ENCODE results near the gene RITA1.
A peak's percentile ranks its signal among the peaks of the same experiment; 100 is the strongest.

RITA1 gene

DNA sequence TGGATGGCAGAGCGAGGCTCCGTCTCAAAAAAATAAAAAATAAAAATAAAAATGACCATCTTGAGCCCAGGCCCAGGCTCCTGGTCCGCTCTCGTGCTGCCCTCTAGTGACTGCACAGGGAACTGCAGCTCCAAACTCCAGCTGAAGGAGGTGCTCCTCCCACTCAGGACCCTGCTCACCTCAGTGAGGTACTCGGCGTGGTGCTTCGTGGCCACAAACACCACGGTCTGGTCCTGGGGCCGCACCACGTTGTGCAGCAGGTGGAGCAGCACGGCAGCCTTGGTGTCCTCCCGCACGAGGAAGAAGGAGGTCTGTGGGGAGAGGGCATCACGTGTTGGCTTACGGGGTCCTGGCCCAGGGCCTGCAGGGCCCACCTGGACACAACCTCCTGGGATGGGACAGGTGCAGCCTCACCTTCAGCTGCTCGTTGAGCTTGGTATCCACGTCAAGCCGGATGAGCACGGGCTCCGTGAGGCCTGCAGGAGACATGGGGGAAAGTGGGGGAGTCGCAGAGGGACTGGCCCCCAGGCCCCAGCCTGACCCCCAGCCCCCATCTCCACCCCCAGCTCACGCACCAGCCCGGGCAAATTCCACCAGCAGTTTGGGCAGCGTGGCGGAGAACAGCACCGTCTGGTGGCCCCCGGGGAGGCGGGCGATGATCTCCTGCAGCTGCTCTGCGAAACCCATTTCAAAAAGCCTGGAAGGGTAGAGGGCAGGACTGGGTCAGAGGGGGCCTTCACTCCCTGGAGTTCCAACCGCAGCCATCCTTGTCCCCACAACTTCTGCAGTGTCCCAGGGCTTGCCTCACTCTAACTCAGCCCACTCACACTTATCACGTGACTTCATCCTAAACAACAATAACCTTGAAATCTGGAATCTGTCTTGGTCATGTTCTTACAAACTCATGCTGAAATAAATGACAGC is 10.8 kb upstream of the RITA1 start:
- DNase-seq (ENCODE audit: low spot score) = peak; percentile 73

GRCh38 chr12:113179023-113179422 is 6.5 kb upstream of the RITA1 start:
- no peak for DNase-seq (ENCODE audit: low spot score)

GRCh38 chr12:113180333-113180732 is 5.2 kb upstream of the RITA1 start:
- no peak for DNase-seq (ENCODE audit: low spot score)

DNA sequence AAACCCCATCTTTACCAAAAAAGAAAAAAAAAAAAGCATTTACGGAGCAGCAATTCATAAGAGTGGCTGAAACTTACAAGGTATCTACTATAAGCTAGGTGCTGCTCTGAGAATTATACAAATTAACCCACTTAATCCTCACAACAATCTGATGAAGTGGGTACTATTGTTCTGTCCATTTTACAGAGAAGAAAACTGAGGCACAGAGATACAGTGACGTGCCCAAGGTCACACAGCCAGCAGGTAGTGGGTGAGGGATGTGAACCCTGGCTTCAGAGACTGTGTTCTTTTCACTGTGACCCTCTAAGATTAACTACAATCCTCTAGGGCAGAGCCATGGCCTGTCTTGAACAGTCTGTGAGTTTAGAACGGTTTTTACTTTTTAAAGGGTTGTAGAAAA is 3.5 kb upstream of the RITA1 start:
- no peak for DNase-seq (ENCODE audit: low spot score)

DNA sequence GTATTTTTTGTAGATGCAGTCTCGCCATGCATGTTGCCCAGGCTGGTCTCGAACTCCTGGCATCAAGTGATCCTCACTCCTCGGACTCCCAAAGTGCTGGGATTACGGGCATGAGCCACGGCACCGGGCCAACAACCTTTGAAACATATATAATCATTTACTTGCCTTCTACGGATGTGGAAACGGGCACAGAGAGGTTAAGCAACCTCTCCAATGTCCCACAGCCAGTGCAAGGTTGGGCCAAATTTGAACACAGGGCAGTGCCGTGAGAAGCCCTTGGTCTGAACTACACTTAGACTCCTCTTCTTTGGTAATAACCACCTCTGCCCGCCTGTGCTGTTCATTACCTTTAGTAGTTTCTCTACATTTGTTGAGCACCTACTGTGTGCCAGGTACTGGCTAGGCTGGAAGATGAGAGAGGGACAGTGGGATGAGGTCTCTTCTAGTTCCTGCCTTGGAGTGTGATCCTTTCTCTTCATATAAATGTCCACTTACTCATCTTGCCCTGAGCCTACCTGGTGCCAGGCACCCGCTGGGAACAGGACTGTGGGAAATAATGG is 2.4 kb upstream of the RITA1 start:
- no peak for DNase-seq (ENCODE audit: low spot score)

DNA sequence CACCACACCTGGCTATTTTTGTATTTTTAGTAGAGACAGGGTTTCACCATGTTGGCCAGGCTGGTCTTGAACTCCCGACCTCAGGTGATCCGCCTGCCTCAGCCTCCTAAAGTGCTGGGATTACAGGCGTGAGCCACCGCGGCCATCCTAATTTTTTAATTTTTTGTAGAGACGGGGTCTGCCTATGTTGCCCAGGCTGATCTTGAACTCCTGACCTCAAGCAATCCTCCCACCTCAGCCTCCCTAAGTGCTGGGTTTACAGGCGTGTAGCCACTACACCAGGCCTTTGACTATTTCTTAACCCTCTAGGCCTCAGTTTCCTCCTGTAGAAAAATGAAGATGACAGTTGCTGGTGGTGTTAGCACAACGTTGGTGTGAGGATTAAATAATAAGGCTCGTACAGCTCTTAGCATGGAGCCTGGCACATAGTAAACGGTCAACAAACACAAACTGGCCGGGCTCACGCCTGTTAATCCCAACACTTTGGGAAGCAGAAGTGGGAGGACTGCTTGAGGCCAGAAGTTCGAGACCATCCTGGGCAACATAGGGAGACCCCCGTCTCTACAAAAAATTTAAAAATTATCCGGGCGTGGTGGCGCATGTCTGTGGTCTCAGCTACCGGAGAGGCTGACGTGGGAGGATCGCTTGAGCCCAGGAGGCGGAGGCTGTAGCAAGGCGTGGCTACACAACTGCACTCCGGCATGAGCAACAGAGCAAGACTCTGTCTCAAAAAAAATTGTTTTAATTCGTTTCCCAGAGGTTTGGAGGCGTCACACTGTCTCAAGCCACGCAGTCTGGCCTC is 1.2 kb upstream of the RITA1 start:
- no peak for DNase-seq (ENCODE audit: low spot score)

DNA sequence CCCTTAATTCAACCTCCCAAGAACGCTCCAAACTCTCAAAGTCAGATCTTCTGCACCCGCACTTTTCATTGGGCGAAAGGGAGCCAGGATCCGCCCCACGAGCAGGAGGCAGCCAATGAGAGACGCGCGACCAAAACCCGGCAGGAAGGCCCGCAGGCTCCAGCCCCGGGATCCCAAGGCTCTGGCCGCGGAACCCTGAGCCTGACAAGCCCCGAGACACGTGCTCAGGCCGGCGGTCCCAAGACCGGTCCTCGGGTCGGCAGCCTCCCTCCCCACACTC is 681 bp upstream of the RITA1 start:
- peak; percentile 89 for DNase-seq (ENCODE audit: low spot score)

DNA sequence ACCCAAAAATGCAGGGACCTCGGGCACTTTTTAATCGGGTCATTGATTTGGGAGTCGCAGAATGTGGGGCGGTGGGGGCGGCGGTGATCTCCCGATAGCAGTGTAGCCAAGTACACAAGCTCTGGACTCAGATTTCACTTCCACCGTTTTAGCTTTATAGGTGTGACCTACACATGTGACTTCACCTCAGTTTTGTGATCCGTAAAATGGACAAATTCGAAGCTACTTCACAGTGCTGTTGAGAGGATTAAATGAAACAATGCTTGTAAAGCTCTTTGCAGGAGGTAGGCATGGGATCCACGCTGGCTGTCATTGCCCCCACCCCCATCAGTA is 478 bp downstream of the RITA1 start:
- peak; percentile 32 for DNase-seq (ENCODE audit: low spot score)

GRCh38 chr12:113186666-113187325 is 1.3 kb downstream of the RITA1 start:
- DNase-seq (ENCODE audit: low spot score) = no peak

DNA sequence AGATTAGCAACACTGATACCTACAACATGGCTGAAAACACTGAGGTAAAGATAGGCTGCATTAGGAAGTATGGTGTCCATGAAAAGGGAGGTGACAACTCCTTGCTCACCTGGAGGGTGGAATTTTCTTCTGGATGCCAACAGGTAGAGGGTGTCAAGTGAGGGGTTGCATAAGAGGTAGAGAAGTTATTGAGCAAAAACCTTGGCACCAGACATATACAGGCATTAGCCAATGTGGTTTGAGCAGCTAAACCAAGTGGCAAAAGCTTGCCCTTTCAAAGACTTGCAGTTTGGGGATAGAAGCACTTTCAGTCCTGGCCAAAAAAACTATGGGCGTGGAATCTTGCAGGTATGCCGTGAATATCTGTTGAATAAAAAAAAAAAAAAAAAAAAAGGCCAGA is 3.8 kb downstream of the RITA1 start:
- no peak for DNase-seq (ENCODE audit: low spot score)

DNA sequence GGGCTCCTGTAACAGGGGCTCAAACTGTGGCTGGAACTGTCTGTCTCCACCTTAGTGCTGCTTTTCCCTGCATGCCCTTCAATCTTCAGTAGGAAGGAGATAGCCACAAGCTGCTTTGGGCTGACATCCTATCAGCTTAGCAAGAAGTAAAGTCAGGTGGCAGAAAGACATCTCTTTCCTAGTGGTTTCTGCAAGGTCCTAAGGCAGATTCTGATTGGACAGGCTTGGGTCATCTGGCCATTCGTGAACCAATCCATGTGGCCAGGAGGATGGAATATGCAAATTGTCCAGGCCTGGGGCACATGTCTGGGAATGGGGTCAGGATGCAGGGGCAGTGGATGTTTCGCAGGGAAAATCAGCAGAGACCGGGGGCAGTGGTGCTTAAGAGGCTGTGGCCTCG is 5.2 kb downstream of the RITA1 start:
- DNase-seq (ENCODE audit: low spot score) = peak; percentile 78

DNA sequence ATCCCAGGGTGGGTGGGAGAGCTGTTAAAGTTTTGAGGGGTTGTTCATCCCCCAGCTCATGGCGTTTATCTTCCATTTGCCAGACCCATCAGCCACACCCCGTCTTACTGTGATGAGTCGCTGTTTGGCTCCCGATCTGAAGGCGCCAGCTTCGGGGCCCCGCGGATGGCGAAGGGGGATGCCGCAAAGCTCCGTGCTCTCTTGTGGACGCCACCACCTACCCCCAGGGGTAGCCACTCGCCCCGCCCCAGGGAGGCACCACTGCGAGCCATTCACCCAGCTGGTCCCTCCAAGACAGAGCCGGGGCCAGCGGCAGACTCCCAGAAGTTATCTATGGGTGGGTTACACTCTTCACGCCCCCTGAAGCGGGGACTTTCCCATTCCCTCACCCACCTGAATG is 5.7 kb downstream of the RITA1 start:
- no peak for DNase-seq (ENCODE audit: low spot score)

DNA sequence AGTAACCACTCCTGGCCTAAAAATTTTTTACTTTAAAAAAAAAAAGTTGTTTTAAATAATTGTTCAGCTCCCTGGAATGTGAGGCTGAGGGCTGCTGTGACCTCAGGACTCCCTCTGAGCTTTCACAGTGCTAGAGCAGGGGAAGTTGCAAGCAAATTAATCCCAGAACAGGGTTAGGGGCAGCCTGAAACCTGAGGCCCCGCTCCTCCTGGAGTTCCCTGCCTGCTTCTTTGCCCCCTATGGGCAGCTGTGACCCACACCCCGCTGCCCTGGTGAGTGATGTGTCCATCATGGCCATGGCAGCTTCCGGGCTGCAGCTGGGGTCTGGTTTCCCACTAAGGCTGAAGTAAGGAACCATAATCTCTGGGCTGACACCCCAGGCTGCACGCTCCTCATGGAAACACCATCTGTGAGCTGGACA is 9.5 kb downstream of the RITA1 start:
- DNase-seq (ENCODE audit: low spot score) = no peak

DNA sequence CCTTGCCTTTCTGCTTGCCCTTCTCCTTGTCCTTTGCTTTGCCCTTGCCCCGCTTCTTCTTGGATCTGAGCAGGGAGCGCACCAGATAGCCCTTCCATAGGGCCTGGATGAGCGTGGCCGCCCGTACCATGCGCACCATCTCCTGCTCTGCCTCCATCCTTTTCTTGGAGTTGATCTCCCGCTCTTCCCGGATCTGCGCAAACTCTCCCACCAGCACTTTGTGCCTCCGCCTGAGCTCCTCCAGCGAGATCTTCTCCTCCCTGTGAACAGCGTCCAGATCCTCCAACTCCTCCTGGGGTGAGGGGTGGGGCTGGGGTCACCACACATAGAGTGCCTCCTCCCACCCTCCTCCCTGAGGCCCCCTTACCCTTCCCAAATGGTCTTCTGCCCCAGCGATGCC is 10.1 kb downstream of the RITA1 start:
- DNase-seq (ENCODE audit: low spot score) = no peak

GRCh38 chr12:113196582-113196981 is 11.1 kb downstream of the RITA1 start:
- DNase-seq (ENCODE audit: low spot score) = no peak

GRCh38 chr12:113196990-113197389 is 11.5 kb downstream of the RITA1 start:
- peak; percentile 86 for DNase-seq (ENCODE audit: low spot score)

DNA sequence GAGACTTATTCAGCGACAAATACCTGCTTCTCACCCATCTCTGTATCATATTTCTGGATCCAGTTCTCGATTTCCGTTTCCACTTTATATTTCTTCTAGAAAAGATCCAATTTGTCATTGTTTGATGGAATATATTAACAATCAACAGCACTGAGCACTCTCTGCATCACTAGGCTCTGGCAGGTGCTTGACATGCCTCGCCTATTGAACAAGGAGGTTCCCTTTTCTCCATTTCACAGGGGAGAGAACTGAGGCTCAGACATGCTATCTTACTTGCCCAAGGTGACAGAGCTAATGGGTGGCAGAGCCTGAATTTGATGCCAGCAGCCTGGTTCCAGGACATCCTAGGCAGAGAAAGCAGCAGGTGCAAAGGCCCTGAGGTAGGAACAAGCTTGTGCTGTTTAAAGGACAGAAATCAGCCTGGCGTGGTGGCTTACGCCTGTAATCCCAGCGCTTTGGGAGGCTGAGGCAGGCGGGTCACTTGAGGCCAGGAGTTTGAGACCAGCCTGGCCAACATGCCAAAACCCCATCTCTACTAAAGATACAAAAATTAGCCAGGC is 12.1 kb downstream of the RITA1 start:
- no peak for DNase-seq (ENCODE audit: low spot score)

DNA sequence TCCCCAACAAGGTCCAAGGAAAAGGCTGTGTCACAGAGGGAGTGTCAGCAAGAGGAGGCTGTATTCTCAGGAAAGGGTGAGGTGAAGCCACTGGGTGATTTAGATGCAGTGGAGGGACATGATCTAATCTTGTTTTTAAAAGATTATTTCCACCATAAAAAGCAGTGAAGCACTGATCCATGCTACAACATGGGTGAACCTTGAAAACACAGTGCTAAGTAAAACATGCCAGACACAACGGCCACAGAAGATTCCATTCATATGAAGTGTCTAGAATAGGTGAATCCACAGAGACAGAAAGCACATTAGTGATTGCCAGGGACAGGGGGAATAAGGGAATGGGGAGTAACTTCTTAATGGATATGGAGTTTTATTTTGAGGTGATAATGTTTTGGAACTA is 12.8 kb downstream of the RITA1 start:
- DNase-seq (ENCODE audit: low spot score) = no peak

- DNase-seq (ENCODE audit: low spot score) = no peak
These were observed 14.7 kb downstream of the RITA1 start for GRCh38 chr12:113200021-113200797.

DNA sequence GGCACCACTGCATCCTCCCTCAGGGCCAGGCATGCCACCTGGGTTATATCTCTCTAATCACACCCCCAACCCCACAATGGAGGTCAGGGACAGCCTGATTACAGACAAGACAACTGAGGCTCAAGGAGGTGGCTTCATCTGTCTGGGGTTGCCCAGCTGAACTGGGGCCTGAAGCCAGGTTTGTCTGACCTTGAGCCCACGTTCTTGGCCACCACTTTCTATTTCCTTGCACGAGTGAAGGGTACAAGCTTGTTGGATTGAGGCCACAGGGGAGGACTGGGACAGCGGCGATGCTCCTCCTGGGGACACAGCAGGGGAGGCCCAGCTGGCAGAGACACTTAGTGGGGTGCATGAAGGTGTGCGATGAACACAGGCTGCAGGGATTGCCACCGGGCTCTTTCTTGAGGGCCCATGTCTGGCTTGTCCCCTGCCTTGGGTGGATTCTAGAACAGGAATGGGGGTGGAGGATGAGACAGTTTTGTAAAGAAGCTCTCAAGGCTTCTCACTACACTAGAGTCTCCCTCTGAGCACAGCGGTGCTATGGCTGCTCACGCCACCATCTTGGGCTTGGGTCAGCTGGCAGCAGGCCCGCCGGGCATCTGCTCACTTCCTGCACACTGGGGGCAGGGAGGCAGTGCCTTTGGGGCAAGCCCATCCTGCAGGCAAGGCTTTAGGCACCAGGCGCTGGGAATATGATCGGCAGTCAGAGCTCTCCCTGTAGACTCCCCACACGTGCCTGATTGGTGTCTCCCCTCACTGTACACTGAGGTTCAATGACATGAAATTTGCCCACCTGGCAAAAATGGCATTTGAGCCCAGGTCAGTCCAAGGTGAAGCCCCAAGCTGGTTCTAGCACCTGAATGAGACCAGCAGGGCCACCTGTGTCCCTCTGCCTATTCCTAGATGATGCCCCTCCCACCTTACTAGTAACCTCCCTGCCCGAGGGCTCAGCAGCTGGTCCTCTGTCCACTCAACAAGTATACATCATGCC is 16.0 kb downstream of the RITA1 start:
- no peak for DNase-seq (ENCODE audit: low spot score)

Data from cerebellar cortex (tissue), 1 donor.